ENCODE results near the gene PDZRN3.

DNA sequence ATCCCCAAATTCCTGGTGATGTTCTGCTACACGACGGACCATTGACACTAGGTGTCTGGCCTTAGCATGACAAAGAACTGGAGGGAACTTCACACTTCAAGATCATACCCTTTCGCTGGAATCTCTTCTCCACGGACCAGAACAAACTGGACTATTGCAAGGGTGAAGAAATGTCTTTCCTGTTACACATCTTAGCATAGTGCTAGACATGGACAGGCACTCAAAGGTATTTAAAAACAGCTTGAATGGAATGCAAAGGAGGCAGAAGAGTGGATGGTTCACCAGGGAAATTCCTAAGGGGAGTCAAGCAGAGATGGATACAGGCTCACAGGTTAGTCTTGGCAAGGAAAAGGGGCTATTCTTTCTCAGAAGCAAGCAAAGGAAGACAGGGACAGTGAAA is 33.5 kb upstream of the PDZRN3 start:
- no peak for TF ChIP-seq EZH2phosphoT487 (IDR thresholded peaks at IDR 0.05; ENCODE audit: unreplicated experiment)
- no peak for TF ChIP-seq NANOG (IDR thresholded peaks at IDR 0.05; ENCODE audit: borderline replicate concordance)
- TF ChIP-seq, protein P1, sequence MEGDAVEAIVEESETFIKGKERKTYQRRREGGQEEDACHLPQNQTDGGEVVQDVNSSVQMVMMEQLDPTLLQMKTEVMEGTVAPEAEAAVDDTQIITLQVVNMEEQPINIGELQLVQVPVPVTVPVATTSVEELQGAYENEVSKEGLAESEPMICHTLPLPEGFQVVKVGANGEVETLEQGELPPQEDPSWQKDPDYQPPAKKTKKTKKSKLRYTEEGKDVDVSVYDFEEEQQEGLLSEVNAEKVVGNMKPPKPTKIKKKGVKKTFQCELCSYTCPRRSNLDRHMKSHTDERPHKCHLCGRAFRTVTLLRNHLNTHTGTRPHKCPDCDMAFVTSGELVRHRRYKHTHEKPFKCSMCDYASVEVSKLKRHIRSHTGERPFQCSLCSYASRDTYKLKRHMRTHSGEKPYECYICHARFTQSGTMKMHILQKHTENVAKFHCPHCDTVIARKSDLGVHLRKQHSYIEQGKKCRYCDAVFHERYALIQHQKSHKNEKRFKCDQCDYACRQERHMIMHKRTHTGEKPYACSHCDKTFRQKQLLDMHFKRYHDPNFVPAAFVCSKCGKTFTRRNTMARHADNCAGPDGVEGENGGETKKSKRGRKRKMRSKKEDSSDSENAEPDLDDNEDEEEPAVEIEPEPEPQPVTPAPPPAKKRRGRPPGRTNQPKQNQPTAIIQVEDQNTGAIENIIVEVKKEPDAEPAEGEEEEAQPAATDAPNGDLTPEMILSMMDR (conservative IDR thresholded peaks at IDR 0.05; ENCODE audit: low read depth in 2 of 2), result no peak
- no peak for TF ChIP-seq POLR2AphosphoS5 (IDR thresholded peaks at IDR 0.05; ENCODE audit: low read depth)
- TF ChIP-seq, protein P2, sequence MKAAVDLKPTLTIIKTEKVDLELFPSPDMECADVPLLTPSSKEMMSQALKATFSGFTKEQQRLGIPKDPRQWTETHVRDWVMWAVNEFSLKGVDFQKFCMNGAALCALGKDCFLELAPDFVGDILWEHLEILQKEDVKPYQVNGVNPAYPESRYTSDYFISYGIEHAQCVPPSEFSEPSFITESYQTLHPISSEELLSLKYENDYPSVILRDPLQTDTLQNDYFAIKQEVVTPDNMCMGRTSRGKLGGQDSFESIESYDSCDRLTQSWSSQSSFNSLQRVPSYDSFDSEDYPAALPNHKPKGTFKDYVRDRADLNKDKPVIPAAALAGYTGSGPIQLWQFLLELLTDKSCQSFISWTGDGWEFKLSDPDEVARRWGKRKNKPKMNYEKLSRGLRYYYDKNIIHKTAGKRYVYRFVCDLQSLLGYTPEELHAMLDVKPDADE (IDR thresholded peaks at IDR 0.05), result no peak
- TF ChIP-seq EZH2 (IDR thresholded peaks at IDR 0.05; ENCODE audit: low read depth, unreplicated experiment), result no peak
- TF ChIP-seq, protein P3, sequence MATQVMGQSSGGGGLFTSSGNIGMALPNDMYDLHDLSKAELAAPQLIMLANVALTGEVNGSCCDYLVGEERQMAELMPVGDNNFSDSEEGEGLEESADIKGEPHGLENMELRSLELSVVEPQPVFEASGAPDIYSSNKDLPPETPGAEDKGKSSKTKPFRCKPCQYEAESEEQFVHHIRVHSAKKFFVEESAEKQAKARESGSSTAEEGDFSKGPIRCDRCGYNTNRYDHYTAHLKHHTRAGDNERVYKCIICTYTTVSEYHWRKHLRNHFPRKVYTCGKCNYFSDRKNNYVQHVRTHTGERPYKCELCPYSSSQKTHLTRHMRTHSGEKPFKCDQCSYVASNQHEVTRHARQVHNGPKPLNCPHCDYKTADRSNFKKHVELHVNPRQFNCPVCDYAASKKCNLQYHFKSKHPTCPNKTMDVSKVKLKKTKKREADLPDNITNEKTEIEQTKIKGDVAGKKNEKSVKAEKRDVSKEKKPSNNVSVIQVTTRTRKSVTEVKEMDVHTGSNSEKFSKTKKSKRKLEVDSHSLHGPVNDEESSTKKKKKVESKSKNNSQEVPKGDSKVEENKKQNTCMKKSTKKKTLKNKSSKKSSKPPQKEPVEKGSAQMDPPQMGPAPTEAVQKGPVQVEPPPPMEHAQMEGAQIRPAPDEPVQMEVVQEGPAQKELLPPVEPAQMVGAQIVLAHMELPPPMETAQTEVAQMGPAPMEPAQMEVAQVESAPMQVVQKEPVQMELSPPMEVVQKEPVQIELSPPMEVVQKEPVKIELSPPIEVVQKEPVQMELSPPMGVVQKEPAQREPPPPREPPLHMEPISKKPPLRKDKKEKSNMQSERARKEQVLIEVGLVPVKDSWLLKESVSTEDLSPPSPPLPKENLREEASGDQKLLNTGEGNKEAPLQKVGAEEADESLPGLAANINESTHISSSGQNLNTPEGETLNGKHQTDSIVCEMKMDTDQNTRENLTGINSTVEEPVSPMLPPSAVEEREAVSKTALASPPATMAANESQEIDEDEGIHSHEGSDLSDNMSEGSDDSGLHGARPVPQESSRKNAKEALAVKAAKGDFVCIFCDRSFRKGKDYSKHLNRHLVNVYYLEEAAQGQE (IDR thresholded peaks at IDR 0.05; ENCODE audit: unreplicated experiment), result no peak
- no peak for TF ChIP-seq CREB1 (CRISPR knock-in tag; IDR thresholded peaks at IDR 0.05; ENCODE audit: low read depth)
- TF ChIP-seq STAT1 (IDR thresholded peaks at IDR 0.05; ENCODE audit: unreplicated experiment), result no peak
- TF ChIP-seq JUNB (IDR thresholded peaks at IDR 0.05; ENCODE audit: unreplicated experiment), result no peak
- TF ChIP-seq, protein P4, sequence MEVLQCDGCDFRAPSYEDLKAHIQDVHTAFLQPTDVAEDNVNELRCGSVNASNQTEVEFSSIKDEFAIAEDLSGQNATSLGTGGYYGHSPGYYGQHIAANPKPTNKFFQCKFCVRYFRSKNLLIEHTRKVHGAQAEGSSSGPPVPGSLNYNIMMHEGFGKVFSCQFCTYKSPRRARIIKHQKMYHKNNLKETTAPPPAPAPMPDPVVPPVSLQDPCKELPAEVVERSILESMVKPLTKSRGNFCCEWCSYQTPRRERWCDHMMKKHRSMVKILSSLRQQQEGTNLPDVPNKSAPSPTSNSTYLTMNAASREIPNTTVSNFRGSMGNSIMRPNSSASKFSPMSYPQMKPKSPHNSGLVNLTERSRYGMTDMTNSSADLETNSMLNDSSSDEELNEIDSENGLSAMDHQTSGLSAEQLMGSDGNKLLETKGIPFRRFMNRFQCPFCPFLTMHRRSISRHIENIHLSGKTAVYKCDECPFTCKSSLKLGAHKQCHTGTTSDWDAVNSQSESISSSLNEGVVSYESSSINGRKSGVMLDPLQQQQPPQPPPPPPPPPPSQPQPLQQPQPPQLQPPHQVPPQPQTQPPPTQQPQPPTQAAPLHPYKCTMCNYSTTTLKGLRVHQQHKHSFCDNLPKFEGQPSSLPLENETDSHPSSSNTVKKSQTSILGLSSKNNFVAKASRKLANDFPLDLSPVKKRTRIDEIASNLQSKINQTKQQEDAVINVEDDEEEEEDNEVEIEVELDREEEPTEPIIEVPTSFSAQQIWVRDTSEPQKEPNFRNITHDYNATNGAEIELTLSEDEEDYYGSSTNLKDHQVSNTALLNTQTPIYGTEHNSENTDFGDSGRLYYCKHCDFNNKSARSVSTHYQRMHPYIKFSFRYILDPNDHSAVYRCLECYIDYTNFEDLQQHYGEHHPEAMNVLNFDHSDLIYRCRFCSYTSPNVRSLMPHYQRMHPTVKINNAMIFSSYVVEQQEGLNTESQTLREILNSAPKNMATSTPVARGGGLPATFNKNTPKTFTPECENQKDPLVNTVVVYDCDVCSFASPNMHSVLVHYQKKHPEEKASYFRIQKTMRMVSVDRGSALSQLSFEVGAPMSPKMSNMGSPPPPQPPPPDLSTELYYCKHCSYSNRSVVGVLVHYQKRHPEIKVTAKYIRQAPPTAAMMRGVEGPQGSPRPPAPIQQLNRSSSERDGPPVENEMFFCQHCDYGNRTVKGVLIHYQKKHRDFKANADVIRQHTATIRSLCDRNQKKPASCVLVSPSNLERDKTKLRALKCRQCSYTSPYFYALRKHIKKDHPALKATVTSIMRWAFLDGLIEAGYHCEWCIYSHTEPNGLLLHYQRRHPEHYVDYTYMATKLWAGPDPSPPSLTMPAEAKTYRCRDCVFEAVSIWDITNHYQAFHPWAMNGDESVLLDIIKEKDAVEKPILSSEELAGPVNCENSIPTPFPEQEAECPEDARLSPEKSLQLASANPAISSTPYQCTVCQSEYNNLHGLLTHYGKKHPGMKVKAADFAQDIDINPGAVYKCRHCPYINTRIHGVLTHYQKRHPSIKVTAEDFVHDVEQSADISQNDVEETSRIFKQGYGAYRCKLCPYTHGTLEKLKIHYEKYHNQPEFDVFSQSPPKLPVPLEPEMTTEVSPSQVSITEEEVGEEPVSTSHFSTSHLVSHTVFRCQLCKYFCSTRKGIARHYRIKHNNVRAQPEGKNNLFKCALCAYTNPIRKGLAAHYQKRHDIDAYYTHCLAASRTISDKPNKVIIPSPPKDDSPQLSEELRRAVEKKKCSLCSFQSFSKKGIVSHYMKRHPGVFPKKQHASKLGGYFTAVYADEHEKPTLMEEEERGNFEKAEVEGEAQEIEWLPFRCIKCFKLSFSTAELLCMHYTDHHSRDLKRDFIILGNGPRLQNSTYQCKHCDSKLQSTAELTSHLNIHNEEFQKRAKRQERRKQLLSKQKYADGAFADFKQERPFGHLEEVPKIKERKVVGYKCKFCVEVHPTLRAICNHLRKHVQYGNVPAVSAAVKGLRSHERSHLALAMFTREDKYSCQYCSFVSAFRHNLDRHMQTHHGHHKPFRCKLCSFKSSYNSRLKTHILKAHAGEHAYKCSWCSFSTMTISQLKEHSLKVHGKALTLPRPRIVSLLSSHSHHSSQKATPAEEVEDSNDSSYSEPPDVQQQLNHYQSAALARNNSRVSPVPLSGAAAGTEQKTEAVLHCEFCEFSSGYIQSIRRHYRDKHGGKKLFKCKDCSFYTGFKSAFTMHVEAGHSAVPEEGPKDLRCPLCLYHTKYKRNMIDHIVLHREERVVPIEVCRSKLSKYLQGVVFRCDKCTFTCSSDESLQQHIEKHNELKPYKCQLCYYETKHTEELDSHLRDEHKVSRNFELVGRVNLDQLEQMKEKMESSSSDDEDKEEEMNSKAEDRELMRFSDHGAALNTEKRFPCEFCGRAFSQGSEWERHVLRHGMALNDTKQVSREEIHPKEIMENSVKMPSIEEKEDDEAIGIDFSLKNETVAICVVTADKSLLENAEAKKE (CRISPR knock-in tag; IDR thresholded peaks at IDR 0.05), result no peak
- no peak for TF ChIP-seq ZNF331 (CRISPR knock-in tag; IDR thresholded peaks at IDR 0.05; ENCODE audit: low read depth)
